ENCODE data around the gene HIPK2. TPM values are rescaled to one million over a fixed set of nuclear protein-coding genes. Genes with fewer than 3 reads are reported as not detected.

The HIPK2 gene
- total RNA-seq, 1 donor from 2014 or later = 5.7 TPM

GRCh38 chr7:139610595-139610994 is 167.2 kb downstream of the HIPK2 start:
- no peaks in the 10 kb centered on the region for H3K9me3 ChIP-seq (ENCODE audit: control insufficient read depth in 3 of 3, low read length in 3 of 3)
- H3K27ac ChIP-seq (ENCODE audit: low read depth, low read length) = no peak overlapping the region
- H3K36me3 ChIP-seq (ENCODE audit: control insufficient read depth in 3 of 3, insufficient read depth in 3 of 3, low read length in 3 of 3) = peaks cover 26 to 43% (median 32%) of the 10 kb centered on the region in 3 donors

GRCh38 chr7:139603896-139604295 is 173.9 kb downstream of the HIPK2 start:
- H3K4me3 ChIP-seq (ENCODE audit: low read length in 3 of 3) = no peak overlapping the region
- H3K9me3 ChIP-seq (ENCODE audit: control insufficient read depth in 3 of 3, low read length in 3 of 3) = no peaks in the 10 kb centered on the region
- H3K27me3 ChIP-seq (ENCODE audit: control insufficient read depth in 3 of 3, insufficient read depth in 3 of 3, low read length in 3 of 3) = no peaks in the 10 kb centered on the region
- H3K9ac ChIP-seq (ENCODE audit: low read depth in 1 of 3, low read length in 3 of 3) = peak overlapping the region in 1 of 3 donors; percentile 16
- peaks cover 22 to 25% (median 25%) of the 10 kb centered on the region in 3 donors for H3K36me3 ChIP-seq (ENCODE audit: control insufficient read depth in 3 of 3, insufficient read depth in 3 of 3, low read length in 3 of 3)
- no peaks in the 10 kb centered on the region for H3K4me1 ChIP-seq (ENCODE audit: control insufficient read depth in 3 of 3, insufficient read depth in 3 of 3, low read length in 3 of 3)
- H3K27ac ChIP-seq (ENCODE audit: low read depth, low read length) = no peak overlapping the region

More at GRCh38 chr7:139610595-139610994, 167.2 kb downstream of the HIPK2 start:
- Histone ChIP-seq H3K4me1 (ENCODE audit: control insufficient read depth in 3 of 3, insufficient read depth in 3 of 3, low read length in 3 of 3) (no peaks in the 10 kb centered on the region), H3K4me3 (ENCODE audit: low read length in 3 of 3) (no peak overlapping the region), H3K27me3 (ENCODE audit: control insufficient read depth in 3 of 3, insufficient read depth in 3 of 3, low read length in 3 of 3) (no peaks in the 10 kb centered on the region), H3K9ac (ENCODE audit: low read depth in 1 of 3, low read length in 3 of 3) (no peak overlapping the region)

GRCh38 chr7:139603282-139603681 is 174.5 kb downstream of the HIPK2 start:
- H3K9ac ChIP-seq (ENCODE audit: low read depth in 1 of 3, low read length in 3 of 3) = no peak overlapping the region
- H3K27ac ChIP-seq (ENCODE audit: low read depth, low read length) = no peak overlapping the region
- no peak overlapping the region for H3K4me3 ChIP-seq (ENCODE audit: low read length in 3 of 3)
- no peaks in the 10 kb centered on the region for H3K4me1 ChIP-seq (ENCODE audit: control insufficient read depth in 3 of 3, insufficient read depth in 3 of 3, low read length in 3 of 3)
- H3K9me3 ChIP-seq (ENCODE audit: control insufficient read depth in 3 of 3, low read length in 3 of 3) = no peaks in the 10 kb centered on the region
- H3K36me3 ChIP-seq (ENCODE audit: control insufficient read depth in 3 of 3, insufficient read depth in 3 of 3, low read length in 3 of 3) = peaks cover 25 to 30% (median 26%) of the 10 kb centered on the region in 3 donors
- no peaks in the 10 kb centered on the region for H3K27me3 ChIP-seq (ENCODE audit: control insufficient read depth in 3 of 3, insufficient read depth in 3 of 3, low read length in 3 of 3)

GRCh38 chr7:139602143-139602722 is 175.6 kb downstream of the HIPK2 start:
- no peak overlapping the region for H3K4me3 ChIP-seq (ENCODE audit: low read length in 3 of 3)
- H3K27ac ChIP-seq (ENCODE audit: low read depth, low read length) = no peak overlapping the region
- H3K4me1 ChIP-seq (ENCODE audit: control insufficient read depth in 3 of 3, insufficient read depth in 3 of 3, low read length in 3 of 3) = no peaks in the 10 kb centered on the region
- H3K9ac ChIP-seq (ENCODE audit: low read depth in 1 of 3, low read length in 3 of 3) = no peak overlapping the region
- no peaks in the 10 kb centered on the region for H3K27me3 ChIP-seq (ENCODE audit: control insufficient read depth in 3 of 3, insufficient read depth in 3 of 3, low read length in 3 of 3)
- peaks cover 26 to 31% (median 26%) of the 10 kb centered on the region in 3 donors for H3K36me3 ChIP-seq (ENCODE audit: control insufficient read depth in 3 of 3, insufficient read depth in 3 of 3, low read length in 3 of 3)
- no peaks in the 10 kb centered on the region for H3K9me3 ChIP-seq (ENCODE audit: control insufficient read depth in 3 of 3, low read length in 3 of 3)

- Histone ChIP-seq H3K4me1 (ENCODE audit: control insufficient read depth in 3 of 3, insufficient read depth in 3 of 3, low read length in 3 of 3) (peaks cover 0 to 2% (median 0%) of the 10 kb centered on the region in 3 donors), H3K27me3 (ENCODE audit: control insufficient read depth in 3 of 3, insufficient read depth in 3 of 3, low read length in 3 of 3) (no peaks in the 10 kb centered on the region), H3K4me3 (ENCODE audit: low read length in 3 of 3) (no peak overlapping the region), H3K36me3 (ENCODE audit: control insufficient read depth in 3 of 3, insufficient read depth in 3 of 3, low read length in 3 of 3) (peaks cover 35 to 42% (median 36%) of the 10 kb centered on the region in 3 donors), H3K27ac (ENCODE audit: low read depth, low read length) (no peak overlapping the region), H3K9ac (ENCODE audit: low read depth in 1 of 3, low read length in 3 of 3) (no peak overlapping the region), H3K9me3 (ENCODE audit: control insufficient read depth in 3 of 3, low read length in 3 of 3) (no peaks in the 10 kb centered on the region)
Measured at GRCh38 chr7:139601176-139601575, 176.6 kb downstream of the HIPK2 start.

- Histone ChIP-seq H3K27ac (ENCODE audit: low read depth, low read length) (no peak overlapping the region), H3K4me1 (ENCODE audit: control insufficient read depth in 3 of 3, insufficient read depth in 3 of 3, low read length in 3 of 3) (peaks cover 0 to 2% (median 0%) of the 10 kb centered on the region in 3 donors), H3K4me3 (ENCODE audit: low read length in 3 of 3) (no peak overlapping the region), H3K36me3 (ENCODE audit: control insufficient read depth in 3 of 3, insufficient read depth in 3 of 3, low read length in 3 of 3) (peaks cover 40 to 42% (median 41%) of the 10 kb centered on the region in 3 donors), H3K9ac (ENCODE audit: low read depth in 1 of 3, low read length in 3 of 3) (no peak overlapping the region), H3K27me3 (ENCODE audit: control insufficient read depth in 3 of 3, insufficient read depth in 3 of 3, low read length in 3 of 3) (no peaks in the 10 kb centered on the region), H3K9me3 (ENCODE audit: control insufficient read depth in 3 of 3, low read length in 3 of 3) (no peaks in the 10 kb centered on the region)
Measured at GRCh38 chr7:139600306-139600705, 177.5 kb downstream of the HIPK2 start.

- no peak overlapping the region for H3K9ac ChIP-seq (ENCODE audit: low read depth in 1 of 3, low read length in 3 of 3)
- H3K9me3 ChIP-seq (ENCODE audit: control insufficient read depth in 3 of 3, low read length in 3 of 3) = no peaks in the 10 kb centered on the region
- no peak overlapping the region for H3K4me3 ChIP-seq (ENCODE audit: low read length in 3 of 3)
- peaks cover 45 to 49% (median 47%) of the 10 kb centered on the region in 3 donors for H3K36me3 ChIP-seq (ENCODE audit: control insufficient read depth in 3 of 3, insufficient read depth in 3 of 3, low read length in 3 of 3)
- H3K4me1 ChIP-seq (ENCODE audit: control insufficient read depth in 3 of 3, insufficient read depth in 3 of 3, low read length in 3 of 3) = peaks cover 0 to 2% (median 0%) of the 10 kb centered on the region in 3 donors
- no peak overlapping the region for H3K27ac ChIP-seq (ENCODE audit: low read depth, low read length)
- H3K27me3 ChIP-seq (ENCODE audit: control insufficient read depth in 3 of 3, insufficient read depth in 3 of 3, low read length in 3 of 3) = no peaks in the 10 kb centered on the region
Measured at GRCh38 chr7:139598642-139599041, 179.2 kb downstream of the HIPK2 start.

- no peaks in the 10 kb centered on the region for H3K9me3 ChIP-seq (ENCODE audit: control insufficient read depth in 3 of 3, low read length in 3 of 3)
- no peaks in the 10 kb centered on the region for H3K27me3 ChIP-seq (ENCODE audit: control insufficient read depth in 3 of 3, insufficient read depth in 3 of 3, low read length in 3 of 3)
- no peak overlapping the region for H3K9ac ChIP-seq (ENCODE audit: low read depth in 1 of 3, low read length in 3 of 3)
- H3K4me1 ChIP-seq (ENCODE audit: control insufficient read depth in 3 of 3, insufficient read depth in 3 of 3, low read length in 3 of 3) = peaks cover 0 to 2% (median 0%) of the 10 kb centered on the region in 3 donors
- no peak overlapping the region for H3K4me3 ChIP-seq (ENCODE audit: low read length in 3 of 3)
- H3K36me3 ChIP-seq (ENCODE audit: control insufficient read depth in 3 of 3, insufficient read depth in 3 of 3, low read length in 3 of 3) = peaks cover 46 to 58% (median 48%) of the 10 kb centered on the region in 3 donors
- H3K27ac ChIP-seq (ENCODE audit: low read depth, low read length) = no peak overlapping the region
Measured at GRCh38 chr7:139597028-139597427, 180.8 kb downstream of the HIPK2 start.

GRCh38 chr7:139596626-139597025 is 181.2 kb downstream of the HIPK2 start:
- peaks cover 0 to 2% (median 0%) of the 10 kb centered on the region in 3 donors for H3K4me1 ChIP-seq (ENCODE audit: control insufficient read depth in 3 of 3, insufficient read depth in 3 of 3, low read length in 3 of 3)
- no peak overlapping the region for H3K27ac ChIP-seq (ENCODE audit: low read depth, low read length)
- peaks cover 48 to 60% (median 49%) of the 10 kb centered on the region in 3 donors for H3K36me3 ChIP-seq (ENCODE audit: control insufficient read depth in 3 of 3, insufficient read depth in 3 of 3, low read length in 3 of 3)
- H3K9ac ChIP-seq (ENCODE audit: low read depth in 1 of 3, low read length in 3 of 3) = no peak overlapping the region
- no peaks in the 10 kb centered on the region for H3K9me3 ChIP-seq (ENCODE audit: control insufficient read depth in 3 of 3, low read length in 3 of 3)
- no peaks in the 10 kb centered on the region for H3K27me3 ChIP-seq (ENCODE audit: control insufficient read depth in 3 of 3, insufficient read depth in 3 of 3, low read length in 3 of 3)
- no peak overlapping the region for H3K4me3 ChIP-seq (ENCODE audit: low read length in 3 of 3)

GRCh38 chr7:139595806-139596205 is 182.0 kb downstream of the HIPK2 start:
- peaks cover 0 to 2% (median 0%) of the 10 kb centered on the region in 3 donors for H3K4me1 ChIP-seq (ENCODE audit: control insufficient read depth in 3 of 3, insufficient read depth in 3 of 3, low read length in 3 of 3)
- no peaks in the 10 kb centered on the region for H3K9me3 ChIP-seq (ENCODE audit: control insufficient read depth in 3 of 3, low read length in 3 of 3)
- no peak overlapping the region for H3K9ac ChIP-seq (ENCODE audit: low read depth in 1 of 3, low read length in 3 of 3)
- no peak overlapping the region for H3K27ac ChIP-seq (ENCODE audit: low read depth, low read length)
- no peak overlapping the region for H3K4me3 ChIP-seq (ENCODE audit: low read length in 3 of 3)
- peaks cover 51 to 67% (median 55%) of the 10 kb centered on the region in 3 donors for H3K36me3 ChIP-seq (ENCODE audit: control insufficient read depth in 3 of 3, insufficient read depth in 3 of 3, low read length in 3 of 3)
- no peaks in the 10 kb centered on the region for H3K27me3 ChIP-seq (ENCODE audit: control insufficient read depth in 3 of 3, insufficient read depth in 3 of 3, low read length in 3 of 3)

Data from skeletal muscle tissue (tissue), 4 donors.